ENCODE data around the gene TRMT5. TPM values are rescaled to one million over a fixed set of nuclear protein-coding genes. Genes with fewer than 3 reads are reported as not detected.

The TRMT5 gene
- 19.3 and 21.6 TPM in 2 replicates for total RNA-seq (2013; cell fraction: nucleolus; rRNA removed)
- 6.9 and 7.0 TPM in 2 replicates for total RNA-seq (2014; rRNA removed)
- total RNA-seq (2014; rRNA removed; fragmentation: Illumina TruSeq; extraction: Trizol), result 8.9 and 9.9 TPM in 2 replicates
- 12.7 and 13.6 TPM in 2 replicates for total RNA-seq (2021)
- 3.3 TPM for polyA plus RNA-seq (2011; ENCODE audit: low read depth)
- 7.7 and 9.8 TPM in 2 replicates for polyA plus RNA-seq (2011; rRNA removed)
- polyA plus RNA-seq (2011; cell fraction: cytosol; rRNA removed), result 2.9 and 3.2 TPM in 2 replicates
- 5.7 and 6.3 TPM in 2 replicates for polyA plus RNA-seq (2011; cell fraction: nucleus; rRNA removed)
- polyA plus RNA-seq (2012), result 5.5 and 5.8 TPM in 2 replicates
- 11.9 and 13.9 TPM in 2 replicates for polyA plus RNA-seq (2014; fragmentation: Illumina TruSeq; extraction: Trizol)
- polyA plus RNA-seq (2014; fragmentation: Nextera tagmentation; extraction: Ambion mirVana), result 10 to 100 TPM in 1 of 2 experiments, 1 to 10 TPM in 1; 6.6 to 13.1 TPM
- 7.7 TPM in 2 replicates for polyA plus RNA-seq (2014; rRNA removed)
- 10 to 100 TPM in 1 of 2 experiments, 1 to 10 TPM in 1; 9.8 to 10.3 TPM for polyA plus RNA-seq (2016; fragmentation: Nextera tagmentation; extraction: Ambion mirVana)
- polyA minus RNA-seq (2011; rRNA and poly(A)+ RNA removed), result 4.5 and 6.0 TPM in 2 replicates
- polyA minus RNA-seq (2011; cell fraction: cytosol; rRNA and poly(A)+ RNA removed), result 1.8 and 2.8 TPM in 2 replicates
- polyA minus RNA-seq (2011; cell fraction: nucleus; rRNA and poly(A)+ RNA removed), result 8.7 and 12.2 TPM in 2 replicates
- percentile 79 among the genes with signal in this experiment for Bru-seq, nascent RNA
- percentile 61 among the genes with signal in this experiment for BruChase-seq, experiment 1, labeled RNA remaining after a 6-hour chase
- BruChase-seq, experiment 2, labeled RNA remaining after a 2-hour chase, result percentile 78 among the genes with signal in this experiment
- long read RNA-seq, experiment 1, full-length matches to known transcripts, result 12 of 14 reads
- long read RNA-seq, experiment 1, partial matches to known transcripts, result 1 of 14 reads
- long read RNA-seq, experiment 1, other reads (novel, unspliced or antisense), result 1 of 14 reads
- long read RNA-seq, experiment 2, full-length matches to known transcripts, result 102 of 124 reads
- long read RNA-seq, experiment 2, partial matches to known transcripts, result 9 of 124 reads
- long read RNA-seq, experiment 2, other reads (novel, unspliced or antisense), result 13 of 124 reads

GRCh38 chr14:60980811-60981632, at the start of gene TRMT5, which contains the start of gene SLC38A6:
Gene TRMT5 (minus strand): TSS chr14:60981079. CDS start chr14:60980973, 106 bp downstream.
Gene SLC38A6 (plus strand): TSS chr14:60981245. CDS start chr14:60981278, 33 bp downstream.
- H3K4me3 ChIP-seq, result peak within 1 kb of the TSS; percentile 81
- H3K4me1 ChIP-seq (ENCODE audit: control insufficient read depth, insufficient read depth, low read length), result 0 out of 2 replicates have a peak, but pooled peaks cover 3% of the 10 kb centered on the region
- WGBS (ENCODE audit: insufficient coverage, insufficient replicate concordance, low lambda C conversion rate, missing lambda C conversion rate), result under 1% methylated on average over 58 of the region's 59 CpGs
- ChIA-PET CTCF (interaction anchor here (0.5 to 1.3 kb wide), 4 partner anchors 57 to 272 kb away, joined by 3 read pairs; no protein-coding TSS in a partner anchor), SMC1A (ENCODE audit: uncharacterized antibody, unreplicated experiment) (interaction anchor here (0.6 to 2.0 kb wide), 4 partner anchors 12 to 227 kb away, joined by 3 to 7 read pairs (median 3); no protein-coding TSS in a partner anchor), RAD21 (ENCODE audit: unreplicated experiment) (interaction anchor here (0.6 to 1.1 kb wide), 3 partner anchors 164 to 322 kb away, joined by 3 to 5 read pairs (median 3); no protein-coding TSS in a partner anchor), POLR2A (interaction anchor here (0.6 kb wide), 1 partner anchor 133 kb away, joined by 3 read pairs; no protein-coding TSS in a partner anchor)
- H3K79me2 ChIP-seq (ENCODE audit: control insufficient read depth, insufficient read depth, low read length), result peaks cover 18% of the 10 kb centered on the region
- FAIRE-seq, result peak; percentile 95
- peak within 1 kb of the TSS; percentile 81 for H3K27ac ChIP-seq (ENCODE audit: control insufficient read depth, insufficient read depth)
- H3K27me3 ChIP-seq (replicated peaks in 1 of 2; ENCODE audit: control insufficient read depth in 2 of 2, insufficient read depth in 2 of 2, low read length in 1 of 2), result no peaks in the 10 kb centered on the region
- in situ Hi-C loops (cut with MboI) (no loop called here), intact Hi-C loops (cut with micrococcal nuclease; ENCODE audit: unreplicated experiment) (loop anchor here (5.0 kb wide), 2 partner anchors 206 to 324 kb away; no protein-coding TSS in a partner anchor)
- H3K9me3 ChIP-seq (replicated peaks; ENCODE audit: control insufficient read depth, insufficient read depth, low read length), result no peaks in the 10 kb centered on the region
- H2AFZ ChIP-seq (ENCODE audit: control insufficient read depth, low read depth, low read length), result peak within 1 kb of the TSS; percentile 98
- ATAC-seq, result peak; percentile 87
- H3K36me3 ChIP-seq (ENCODE audit: control insufficient read depth in 2 of 2, insufficient read depth in 2 of 2, low read length in 1 of 2), result no peaks in the 10 kb centered on the region
- H3K9ac ChIP-seq (ENCODE audit: control insufficient read depth, insufficient read depth, low read length), result peak within 1 kb of the TSS; percentile 83
- H4K20me1 ChIP-seq (ENCODE audit: control insufficient read depth, insufficient read depth), result no peaks in the 10 kb centered on the region
- H3K4me2 ChIP-seq (ENCODE audit: control insufficient read depth, insufficient read depth), result peak within 1 kb of the TSS; percentile 95
- DNase-seq (ENCODE audit: low read depth, low spot score), result peak; percentile 76
- BruUV-seq (replicated peaks), result TSS peak; percentile 67
- peak; percentile 74 for TF ChIP-seq PML (IDR thresholded peaks at IDR 0.05; ENCODE audit: low read length)
- TF ChIP-seq SUPT20H (IDR thresholded peaks at IDR 0.05; ENCODE audit: borderline replicate concordance, control insufficient read depth, low read depth, low read length), result no peak
- TF ChIP-seq MYB (IDR thresholded peaks at IDR 0.05; ENCODE audit: borderline replicate concordance, low read depth, low read length), result no peak
- no peak for TF ChIP-seq NFYB (IDR thresholded peaks at IDR 0.05; ENCODE audit: insufficient read depth, low read depth, low read length)
- TF ChIP-seq ZNF217 (IDR thresholded peaks at IDR 0.05), result 0 out of 2 replicates have a peak, but pooled peaks have one; percentile 39
- TF ChIP-seq IKZF1 (conservative IDR thresholded peaks at IDR 0.05), result peak; percentile 90; the same call in 1 of the 2 replicates
- no peak for TF ChIP-seq RFX5 (IDR thresholded peaks at IDR 0.05; ENCODE audit: low read depth, low read length)
- TF ChIP-seq BACH1 (IDR thresholded peaks at IDR 0.05; ENCODE audit: borderline replicate concordance), result peak; percentile 71; the same call in 1 of the 2 replicates
- no peak for TF ChIP-seq WRNIP1 (IDR thresholded peaks at IDR 0.05; ENCODE audit: borderline replicate concordance, low read depth, low read length)
- TF ChIP-seq, protein P1, sequence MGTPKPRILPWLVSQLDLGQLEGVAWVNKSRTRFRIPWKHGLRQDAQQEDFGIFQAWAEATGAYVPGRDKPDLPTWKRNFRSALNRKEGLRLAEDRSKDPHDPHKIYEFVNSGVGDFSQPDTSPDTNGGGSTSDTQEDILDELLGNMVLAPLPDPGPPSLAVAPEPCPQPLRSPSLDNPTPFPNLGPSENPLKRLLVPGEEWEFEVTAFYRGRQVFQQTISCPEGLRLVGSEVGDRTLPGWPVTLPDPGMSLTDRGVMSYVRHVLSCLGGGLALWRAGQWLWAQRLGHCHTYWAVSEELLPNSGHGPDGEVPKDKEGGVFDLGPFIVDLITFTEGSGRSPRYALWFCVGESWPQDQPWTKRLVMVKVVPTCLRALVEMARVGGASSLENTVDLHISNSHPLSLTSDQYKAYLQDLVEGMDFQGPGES (IDR thresholded peaks at IDR 0.05), result no peak
- TF ChIP-seq BMI1 (IDR thresholded peaks at IDR 0.05; ENCODE audit: borderline replicate concordance), result peak; percentile 98
- peak; percentile 88 for TF ChIP-seq RELB (IDR thresholded peaks at IDR 0.05; ENCODE audit: low read depth)
- no peak for TF ChIP-seq USF1 (IDR thresholded peaks at IDR 0.05; ENCODE audit: borderline replicate concordance, extremely low read length, insufficient read depth, low read depth, low read length)

All from GM12878 (cell line).